ENCODE results near the gene NEDD4.

- TF ChIP-seq POLR2A (IDR thresholded peaks at IDR 0.05), result no peak
- TF ChIP-seq CTCF (IDR thresholded peaks at IDR 0.05), result no peak
- TF ChIP-seq POLR2AphosphoS5 (IDR thresholded peaks at IDR 0.05), result no peak
These were observed 24.5 kb upstream of the NEDD4 start for GRCh38 chr15:56017920-56018319.

Measured in upper lobe of left lung (tissue), 4 donors.